IPS-15b (cell line): ENCODE results near the gene ARID5B.

Source experiments
- H3K27me3 ChIP-seq: one replicate; pipeline ENCODE4 v1.6.1; 2013; ENCODE audit warnings: low read length; ENCODE audit not compliant: control insufficient read depth, insufficient read depth
- H3K36me3 ChIP-seq: one replicate; pipeline ENCODE4 v1.6.1; 2013; ENCODE audit warnings: low read length; ENCODE audit not compliant: control insufficient read depth, insufficient read depth
- H3K4me1 ChIP-seq: one replicate; pipeline ENCODE4 v1.6.1; 2013; ENCODE audit warnings: mild to moderate bottlenecking, low read length; ENCODE audit not compliant: control insufficient read depth, insufficient read depth
- H3K4me3 ChIP-seq: one replicate; pipeline ENCODE4 v1.5.1; 2013; ENCODE audit warnings: low read depth, low read length
- H3K9ac ChIP-seq: one replicate; pipeline ENCODE4 v1.6.1; 2013; ENCODE audit warnings: low read depth, mild to moderate bottlenecking, low read length
- H3K9me3 ChIP-seq: one replicate; pipeline ENCODE4 v1.6.1; 2013; ENCODE audit warnings: mild to moderate bottlenecking, low read length; ENCODE audit not compliant: control insufficient read depth, insufficient read depth

Gene ARID5B

DNA sequence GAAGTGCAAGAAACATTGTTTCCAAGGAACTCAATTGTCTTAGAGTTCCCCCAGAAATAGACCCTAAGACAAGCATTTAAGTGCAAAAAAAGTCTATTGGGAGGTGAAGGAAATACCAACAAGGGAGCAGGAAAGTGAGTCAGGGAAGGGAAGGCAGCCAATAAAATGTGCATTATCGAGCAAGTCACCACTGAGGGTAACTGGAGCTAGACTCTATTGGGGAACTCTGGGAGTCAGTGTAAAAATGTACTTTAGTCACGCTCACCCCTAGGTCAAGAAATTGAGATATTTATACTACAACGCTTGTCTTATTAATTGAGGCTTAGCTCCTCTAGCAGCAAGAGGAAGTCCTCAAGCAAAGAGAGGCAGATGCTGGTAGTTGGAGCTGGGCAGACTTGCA is 229.4 kb downstream of the ARID5B start:
- Histone ChIP-seq H3K4me3 (no peak overlapping the region), H3K36me3 (no peaks in the 10 kb centered on the region), H3K9me3 (no peaks in the 10 kb centered on the region), H3K27me3 (no peaks in the 10 kb centered on the region), H3K9ac (no peak overlapping the region), H3K4me1 (no peaks in the 10 kb centered on the region)

DNA sequence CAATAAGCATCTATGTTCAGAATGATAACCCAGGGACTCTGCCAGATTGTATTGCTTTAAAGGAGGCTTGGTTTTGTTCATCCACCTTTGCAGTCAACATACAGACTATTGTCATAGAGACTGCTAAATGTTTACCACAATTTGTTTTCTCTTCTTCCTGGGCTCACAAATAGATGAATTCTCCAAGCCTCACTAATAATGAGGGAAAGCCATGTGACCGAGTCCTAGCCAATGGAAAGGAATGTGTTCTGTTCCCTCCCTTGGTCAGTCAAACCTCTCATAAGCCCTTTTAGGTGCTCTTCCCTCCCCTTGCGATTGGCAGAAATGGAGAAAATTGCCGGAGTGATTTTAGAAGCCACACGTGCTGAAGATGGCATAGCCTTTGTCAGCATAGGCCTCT is 230.2 kb downstream of the ARID5B start:
- no peaks in the 10 kb centered on the region for H3K9me3 ChIP-seq
- H3K4me1 ChIP-seq: no peaks in the 10 kb centered on the region
- H3K9ac ChIP-seq: no peak overlapping the region
- no peak overlapping the region for H3K4me3 ChIP-seq
- no peaks in the 10 kb centered on the region for H3K36me3 ChIP-seq
- H3K27me3 ChIP-seq: no peaks in the 10 kb centered on the region

DNA sequence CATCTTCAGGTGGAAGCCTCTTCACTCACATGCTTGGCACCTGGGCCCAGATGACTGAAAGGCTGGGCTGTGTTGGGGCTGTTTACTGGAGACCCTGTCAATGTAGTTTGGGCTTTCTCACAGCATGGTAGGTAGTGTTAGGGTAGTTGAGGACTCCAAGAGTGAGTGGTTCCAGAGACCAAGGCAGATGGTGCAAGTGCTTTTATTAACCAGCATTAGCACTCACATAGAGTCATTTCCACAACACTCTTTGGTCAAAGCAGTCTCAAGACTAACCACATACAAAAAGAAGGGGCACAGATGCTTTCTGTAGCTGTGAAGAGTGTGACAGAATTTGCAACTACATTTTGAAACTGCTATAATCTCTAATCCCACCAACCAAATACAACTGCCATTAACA is 232.1 kb downstream of the ARID5B start:
- Histone ChIP-seq H3K4me3 (no peak overlapping the region), H3K27me3 (no peaks in the 10 kb centered on the region), H3K4me1 (no peaks in the 10 kb centered on the region), H3K36me3 (no peaks in the 10 kb centered on the region), H3K9ac (no peak overlapping the region), H3K9me3 (no peaks in the 10 kb centered on the region)

DNA sequence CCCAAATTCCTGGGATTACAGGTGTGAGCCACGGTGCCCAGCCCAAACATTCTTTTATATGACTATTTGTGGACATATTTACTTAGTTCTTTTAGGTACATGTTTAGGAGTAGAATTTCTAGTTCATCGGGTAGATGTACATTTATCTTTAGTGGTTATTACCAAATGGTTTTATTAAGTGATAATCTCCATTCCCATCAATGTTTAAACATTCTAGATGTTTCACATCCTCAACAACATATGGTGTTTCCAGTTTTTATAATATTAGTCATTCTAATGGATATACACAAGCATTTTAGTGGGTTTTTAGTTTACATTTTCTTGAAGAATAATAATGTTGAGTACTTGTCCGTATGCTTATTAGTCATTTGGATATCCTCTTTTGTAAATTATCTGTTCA is 235.4 kb downstream of the ARID5B start:
- H3K36me3 ChIP-seq: no peaks in the 10 kb centered on the region

More for the DNA sequence above, 235.4 kb downstream of the ARID5B start:
- Histone ChIP-seq H3K4me3 (no peak overlapping the region), H3K4me1 (no peaks in the 10 kb centered on the region), H3K27me3 (no peaks in the 10 kb centered on the region), H3K9me3 (no peaks in the 10 kb centered on the region), H3K9ac (no peak overlapping the region)
